ENCODE data around the gene ATXN1. TPM values are rescaled to one million over a fixed set of nuclear protein-coding genes. Genes with fewer than 3 reads are reported as not detected.

ATXN1 gene
- total and polyA plus RNA-seq, 7 experiments from 2014 or later, result 1.5 to 82.7 (median 42.4) TPM

- H3K27me3 Mint-ChIP-seq, result no peaks in the 10 kb centered on the region
- no peaks in the 10 kb centered on the region for H3K27me3 ChIP-seq (ENCODE audit: control insufficient read depth in 2 of 2, insufficient read depth in 2 of 2, low read length in 2 of 2)
- no peaks in the 10 kb centered on the region for H3K9me3 Mint-ChIP-seq
- peaks cover 0 to 20% of the 10 kb centered on the region in 2 donors for H3K4me1 ChIP-seq (ENCODE audit: control insufficient read depth in 2 of 2, insufficient read depth in 2 of 2, low read length in 2 of 2)
- intact Hi-C loops (cut with micrococcal nuclease), result no loop called here
- peaks cover 12 to 60% (median 13%) of the 10 kb centered on the region in 7 donors for H3K4me1 Mint-ChIP-seq
- H3K36me3 ChIP-seq (ENCODE audit: control insufficient read depth in 2 of 3, insufficient read depth in 3 of 3, low read length in 3 of 3), result peaks cover 0 to 4% (median 0%) of the 10 kb centered on the region in 3 experiments
- POLR2A ChIA-PET, result interaction anchor here (1.4 kb wide), 1 partner anchor 26 kb away, joined by 6 read pairs; no protein-coding TSS in a partner anchor
- no peak overlapping the region for H3K27ac ChIP-seq (ENCODE audit: low read depth, low read length)
- no peaks in the 10 kb centered on the region for H3K9me3 ChIP-seq (ENCODE audit: control insufficient read depth in 2 of 3, low read length in 3 of 3)
- peak overlapping the region in 1 of 10 donors; percentile 2 for H3K4me3 Mint-ChIP-seq
- DNase-seq (no peak), ATAC-seq (no peak)
- H3K4me3 ChIP-seq (ENCODE audit: low read length), result no peak overlapping the region
- H3K27ac Mint-ChIP-seq, result peak overlapping the region in 2 of 9 donors; percentile 1 to 49
- CTCF ChIA-PET, result interaction anchor here (0.9 to 1.4 kb wide), 4 partner anchors 10 to 34 kb away, joined by 3 to 4 read pairs (median 3); no protein-coding TSS in a partner anchor
- peaks cover 0 to 41% (median 4%) of the 10 kb centered on the region in 5 donors for H3K36me3 Mint-ChIP-seq
Measured at GRCh38 chr6:16736856-16737775, 24.1 kb downstream of the ATXN1 start.

DNA sequence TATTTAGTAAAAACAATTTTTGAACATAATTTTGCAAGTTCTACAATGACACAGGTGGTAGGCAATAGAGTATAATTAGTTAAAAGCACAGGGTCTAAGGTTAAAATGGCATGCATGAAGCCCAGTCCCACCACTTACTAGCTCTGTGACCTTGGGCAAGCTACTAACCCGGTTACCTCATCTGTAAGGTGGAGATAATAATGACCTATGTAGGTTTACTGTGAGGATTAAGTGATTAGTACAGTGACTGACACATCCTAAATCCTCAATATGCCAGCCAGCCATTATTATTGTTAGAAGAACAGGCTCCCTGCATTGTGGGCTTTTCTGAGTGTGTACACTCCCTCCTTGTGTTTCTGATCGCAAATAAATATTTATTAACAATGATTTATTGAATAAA is 26.2 kb downstream of the ATXN1 start:
- H3K4me3 ChIP-seq (ENCODE audit: low read length), result no peak overlapping the region
- no peak overlapping the region for H3K27ac Mint-ChIP-seq
- peaks cover 17 to 58% (median 29%) of the 10 kb centered on the region in 7 donors for H3K4me1 Mint-ChIP-seq
- no peaks in the 10 kb centered on the region for H3K27me3 Mint-ChIP-seq
- intact Hi-C loops (cut with micrococcal nuclease), result loop anchor here in 1 of 2 donors (1.0 kb wide), 2 partner anchors 36 to 84 kb away; no protein-coding TSS in a partner anchor
- H3K4me3 Mint-ChIP-seq, result no peak overlapping the region
- H3K9me3 ChIP-seq (ENCODE audit: control insufficient read depth in 2 of 3, low read length in 3 of 3), result no peaks in the 10 kb centered on the region
- H3K4me1 ChIP-seq (ENCODE audit: control insufficient read depth in 2 of 2, insufficient read depth in 2 of 2, low read length in 2 of 2), result peaks cover 12 to 22% of the 10 kb centered on the region in 2 donors
- ChIA-PET CTCF (interaction anchor here (0.6 kb wide), 1 partner anchor 36 kb away, joined by 3 read pairs; no protein-coding TSS in a partner anchor), POLR2A (no interaction called here)
- H3K36me3 Mint-ChIP-seq, result peaks cover 0 to 37% (median 5%) of the 10 kb centered on the region in 5 donors
- no peak for DNase-seq
- no peaks in the 10 kb centered on the region for H3K9me3 Mint-ChIP-seq
- ATAC-seq, result no peak
- no peak overlapping the region for H3K27ac ChIP-seq (ENCODE audit: low read depth, low read length)
- H3K27me3 ChIP-seq (ENCODE audit: control insufficient read depth in 2 of 2, insufficient read depth in 2 of 2, low read length in 2 of 2), result no peaks in the 10 kb centered on the region
- H3K36me3 ChIP-seq (ENCODE audit: control insufficient read depth in 2 of 3, insufficient read depth in 3 of 3, low read length in 3 of 3), result peaks cover 0 to 4% (median 0%) of the 10 kb centered on the region in 3 experiments

GRCh38 chr6:16733085-16733484 is 28.2 kb downstream of the ATXN1 start:
- intact Hi-C loops (cut with micrococcal nuclease), result loop anchor here in 1 of 2 donors (5.0 kb wide), 1 partner anchor 36 kb away; no protein-coding TSS in a partner anchor
- ATAC-seq (no peak), DNase-seq (no peak)
- H3K27me3 Mint-ChIP-seq, result no peaks in the 10 kb centered on the region
- ChIA-PET POLR2A (interaction anchor here (0.7 kb wide), 1 partner anchor 12 kb away, joined by 3 read pairs; no protein-coding TSS in a partner anchor), CTCF (interaction anchor here (0.6 to 0.8 kb wide), 3 partner anchors 96 to 641 kb away, joined by 4 read pairs; no protein-coding TSS in a partner anchor)
- H3K4me1 ChIP-seq (ENCODE audit: control insufficient read depth in 2 of 2, insufficient read depth in 2 of 2, low read length in 2 of 2), result peaks cover 12 to 38% of the 10 kb centered on the region in 2 donors
- no peak overlapping the region for H3K4me3 ChIP-seq (ENCODE audit: low read length)
- H3K27ac Mint-ChIP-seq, result peak overlapping the region in 2 of 9 donors; percentile 44 to 77
- H3K9me3 Mint-ChIP-seq, result no peaks in the 10 kb centered on the region
- peaks cover 0 to 33% (median 5%) of the 10 kb centered on the region in 5 donors for H3K36me3 Mint-ChIP-seq
- peaks cover 0 to 4% (median 0%) of the 10 kb centered on the region in 3 experiments for H3K36me3 ChIP-seq (ENCODE audit: control insufficient read depth in 2 of 3, insufficient read depth in 3 of 3, low read length in 3 of 3)
- no peak overlapping the region for H3K4me3 Mint-ChIP-seq
- no peaks in the 10 kb centered on the region for H3K27me3 ChIP-seq (ENCODE audit: control insufficient read depth in 2 of 2, insufficient read depth in 2 of 2, low read length in 2 of 2)
- H3K27ac ChIP-seq (ENCODE audit: low read depth, low read length), result no peak overlapping the region
- H3K9me3 ChIP-seq (ENCODE audit: control insufficient read depth in 2 of 3, low read length in 3 of 3), result no peaks in the 10 kb centered on the region
- H3K4me1 Mint-ChIP-seq, result peaks cover 19 to 73% (median 29%) of the 10 kb centered on the region in 7 donors

DNA sequence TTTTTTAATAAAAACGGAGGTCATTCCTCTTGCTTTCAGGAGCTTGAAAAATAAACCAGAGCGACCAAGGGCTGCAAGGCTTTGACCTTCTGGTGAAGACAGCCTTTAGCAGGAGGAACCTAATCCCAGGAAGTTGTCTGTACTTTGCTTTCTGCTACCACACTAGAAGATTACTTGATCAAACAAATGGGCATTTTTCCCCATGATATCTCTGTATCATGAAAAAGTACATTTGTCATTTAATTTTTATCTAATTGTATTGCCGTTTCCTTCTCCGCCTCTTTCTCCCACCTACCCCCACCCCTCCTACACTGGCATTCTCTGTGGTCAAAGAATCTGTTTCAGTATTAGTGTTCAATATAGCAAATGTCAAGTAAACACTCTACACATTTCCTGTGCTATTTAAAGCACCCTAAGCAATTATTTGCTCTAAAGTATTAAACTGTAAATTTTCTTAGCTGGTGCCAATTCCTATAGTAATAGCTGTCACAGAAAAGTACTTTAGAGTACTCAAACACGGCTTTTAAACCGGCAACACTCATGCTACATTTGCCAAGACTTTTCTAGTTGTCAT is 29.7 kb downstream of the ATXN1 start:
- Mint-ChIP-seq H3K4me3 (peak overlapping the region in 8 of 10 donors; percentile 3 to 78 (median 45)), H3K27ac (peak overlapping the region in 4 of 9 donors; percentile 51 to 77 (median 74)), H3K4me1 (peaks cover 14 to 65% (median 22%) of the 10 kb centered on the region in 7 donors), H3K27me3 (no peaks in the 10 kb centered on the region), H3K36me3 (peaks cover 0 to 30% (median 5%) of the 10 kb centered on the region in 5 donors), H3K9me3 (no peaks in the 10 kb centered on the region)
- ChIA-PET CTCF (interaction anchor here (0.8 to 1.9 kb wide), 4 partner anchors 8 to 39 kb away, joined by 3 to 5 read pairs (median 4); no protein-coding TSS in a partner anchor), POLR2A (no interaction called here)
- Histone ChIP-seq H3K4me3 (ENCODE audit: low read length) (no peak overlapping the region), H3K4me1 (ENCODE audit: control insufficient read depth in 2 of 2, insufficient read depth in 2 of 2, low read length in 2 of 2) (peaks cover 12 to 41% of the 10 kb centered on the region in 2 donors), H3K27me3 (ENCODE audit: control insufficient read depth in 2 of 2, insufficient read depth in 2 of 2, low read length in 2 of 2) (no peaks in the 10 kb centered on the region), H3K27ac (ENCODE audit: low read depth, low read length) (no peak overlapping the region), H3K9me3 (ENCODE audit: control insufficient read depth in 2 of 3, low read length in 3 of 3) (no peaks in the 10 kb centered on the region), H3K36me3 (ENCODE audit: control insufficient read depth in 2 of 3, insufficient read depth in 3 of 3, low read length in 3 of 3) (no peaks in the 10 kb centered on the region)
- DNase-seq (peak in 1 of 9 donors; percentile 42), ATAC-seq (peak; percentile 54)
- intact Hi-C loops (cut with micrococcal nuclease), result loop anchor here in 1 of 2 donors (1.0 to 5.0 kb wide), 4 partner anchors 10 to 34 kb away; no protein-coding TSS in a partner anchor

DNA sequence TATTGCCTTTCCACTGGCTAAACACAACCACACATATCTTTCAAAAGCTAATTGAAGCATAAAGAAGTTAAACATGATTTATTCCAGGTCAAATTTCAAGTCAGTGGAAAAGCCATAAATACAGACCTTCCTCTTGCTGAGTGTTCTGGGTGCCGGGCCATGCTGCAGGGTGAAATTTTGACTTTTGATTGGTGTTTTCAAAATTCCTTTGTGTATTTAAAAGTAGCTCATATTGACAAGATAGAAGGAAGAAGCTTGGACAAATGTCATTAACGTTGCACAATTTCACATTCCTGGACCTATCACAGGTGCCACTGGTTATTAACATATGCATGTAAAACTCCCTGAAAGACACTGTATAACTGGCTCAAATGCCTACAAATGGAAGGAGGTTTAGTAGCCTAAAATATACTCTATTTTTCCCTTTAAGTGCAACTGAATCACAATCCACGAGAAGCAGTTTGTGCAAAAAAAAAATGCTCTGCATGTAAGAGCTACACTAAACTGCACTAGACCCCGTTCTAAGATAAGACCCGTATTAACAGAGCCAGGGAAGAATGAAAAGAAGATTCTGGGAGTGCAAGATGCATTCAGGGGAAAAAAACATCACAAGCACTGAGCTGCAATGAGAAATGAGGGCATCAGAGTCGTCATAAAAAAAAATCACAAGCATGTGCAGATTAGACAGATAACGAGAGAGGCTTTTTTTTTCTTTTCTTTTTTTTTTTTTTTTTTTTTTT is 30.4 kb downstream of the ATXN1 start:
- intact Hi-C loops (cut with micrococcal nuclease), result loop anchor here in 1 of 2 donors (1.0 to 5.0 kb wide), 4 partner anchors 10 to 34 kb away; no protein-coding TSS in a partner anchor
- peak overlapping the region in 8 of 10 donors; percentile 17 to 78 (median 60) for H3K4me3 Mint-ChIP-seq
- H3K4me1 ChIP-seq (ENCODE audit: control insufficient read depth in 2 of 2, insufficient read depth in 2 of 2, low read length in 2 of 2), result peaks cover 12 to 41% of the 10 kb centered on the region in 2 donors
- peaks cover 13 to 69% (median 22%) of the 10 kb centered on the region in 7 donors for H3K4me1 Mint-ChIP-seq
- peaks cover 0 to 29% (median 5%) of the 10 kb centered on the region in 5 donors for H3K36me3 Mint-ChIP-seq
- peak overlapping the region in 6 of 9 donors; percentile 17 to 83 (median 58) for H3K27ac Mint-ChIP-seq
- no peak overlapping the region for H3K27ac ChIP-seq (ENCODE audit: low read depth, low read length)
- no peaks in the 10 kb centered on the region for H3K9me3 ChIP-seq (ENCODE audit: control insufficient read depth in 2 of 3, low read length in 3 of 3)
- DNase-seq (peak in 4 of 9 donors; percentile 6 to 26 (median 23)), ATAC-seq (peak; percentile 39)
- H3K27me3 Mint-ChIP-seq, result no peaks in the 10 kb centered on the region
- H3K9me3 Mint-ChIP-seq, result no peaks in the 10 kb centered on the region
- H3K36me3 ChIP-seq (ENCODE audit: control insufficient read depth in 2 of 3, insufficient read depth in 3 of 3, low read length in 3 of 3), result no peaks in the 10 kb centered on the region
- CTCF ChIA-PET, result interaction anchor here (0.8 to 1.9 kb wide), 4 partner anchors 9 to 40 kb away, joined by 3 to 5 read pairs (median 4); no protein-coding TSS in a partner anchor
- POLR2A ChIA-PET, result no interaction called here
- no peak overlapping the region for H3K4me3 ChIP-seq (ENCODE audit: low read length)
- H3K27me3 ChIP-seq (ENCODE audit: control insufficient read depth in 2 of 2, insufficient read depth in 2 of 2, low read length in 2 of 2), result no peaks in the 10 kb centered on the region
